Activated B cell treated with CpG ODN at 0.5 μM for 24 hours (primary cell): ENCODE measurements around the gene MTHFD1L. TPM values are rescaled to one million over a fixed set of nuclear protein-coding genes. Genes with fewer than 3 reads are reported as not detected.
"Not testable (repeated sequence)": the region's sequence is repeated elsewhere in the genome, so short reads cannot be mapped to it uniquely, and the experiment has no call there.

Source experiments
- ATAC-seq: fragments of 200-7000 bp; cut with Tn5 transposase; one replicate; pipeline ENCODE4 v1.10.0; 2021; ENCODE audit warnings: low read depth, mild to moderate bottlenecking, moderate library complexity
- CTCF ChIA-PET: fragments of 350-600 bp; sonication (Branson Sonifier 250); formaldehyde crosslinking; loops from one replicate; lab custom pipeline; 2021; ENCODE audit warnings: antibody characterized with exemption; lab: Charles Lee
- POLR2A ChIA-PET: fragments of 350-600 bp; sonication (Branson Sonifier 250); formaldehyde crosslinking; loops from one replicate; lab custom pipeline; 2021; ENCODE audit warnings: antibody characterized with exemption; lab: Charles Lee
- DNase-seq: peaks from one replicate; pipeline ENCODE4 v3.0.0; 2022
- H3K27ac Mint-ChIP-seq: one replicate; pipeline ENCODE4 v1.8.0; 2020; ENCODE audit warnings: mixed read lengths
- H3K27me3 Mint-ChIP-seq: one replicate; pipeline ENCODE4 v1.8.0; 2021; ENCODE audit warnings: mixed read lengths
- H3K36me3 Mint-ChIP-seq: one replicate; pipeline ENCODE4 v1.8.0; 2021; ENCODE audit warnings: low read depth, mixed read lengths
- H3K4me1 Mint-ChIP-seq: one replicate; pipeline ENCODE4 v1.8.0; 2021; ENCODE audit warnings: mixed read lengths
- H3K4me3 Mint-ChIP-seq: one replicate; pipeline ENCODE4 v1.8.0; 2020; ENCODE audit warnings: mild to moderate bottlenecking, mixed read lengths
- H3K9me3 Mint-ChIP-seq: one replicate; pipeline ENCODE4 v1.8.0; 2020; ENCODE audit warnings: mixed read lengths
- intact Hi-C: fragments of 100-400 bp; cut with micrococcal nuclease; formaldehyde crosslinking; loops from one replicate; pipeline ENCODE4 v1.15.1; 2024
- total RNA-seq: library from RNA; stranded (reverse); gene quantifications from 2 replicates; pipeline ENCODE4 v1.2.3, GENCODE V29; 2022
- TF ChIP-seq, protein P1 (sequence below): fragments of 200-600 bp; IDR thresholded peaks from one replicate; pipeline ENCODE4 v1.8.0; 2022; ENCODE audit warnings: antibody characterized with exemption, mild to moderate bottlenecking

The MTHFD1L gene
- total RNA-seq, 1 donor from 2014 or later: 60.4 TPM

GRCh38 chr6:151029970-151030369, 164.5 kb downstream of the MTHFD1L start:
- no peaks in the 10 kb centered on the region for H3K4me1 Mint-ChIP-seq
- no peaks in the 10 kb centered on the region for H3K27me3 Mint-ChIP-seq
- intact Hi-C loops: no loop called here
- ChIA-PET CTCF (no interaction called here), POLR2A (no interaction called here)
- ATAC-seq (no peak), DNase-seq (no peak)
- H3K9me3 Mint-ChIP-seq: no peaks in the 10 kb centered on the region
- no peak overlapping the region for H3K27ac Mint-ChIP-seq
- no peak overlapping the region for H3K4me3 Mint-ChIP-seq
- peaks cover 28% of the 10 kb centered on the region for H3K36me3 Mint-ChIP-seq
- TF ChIP-seq, protein P1, sequence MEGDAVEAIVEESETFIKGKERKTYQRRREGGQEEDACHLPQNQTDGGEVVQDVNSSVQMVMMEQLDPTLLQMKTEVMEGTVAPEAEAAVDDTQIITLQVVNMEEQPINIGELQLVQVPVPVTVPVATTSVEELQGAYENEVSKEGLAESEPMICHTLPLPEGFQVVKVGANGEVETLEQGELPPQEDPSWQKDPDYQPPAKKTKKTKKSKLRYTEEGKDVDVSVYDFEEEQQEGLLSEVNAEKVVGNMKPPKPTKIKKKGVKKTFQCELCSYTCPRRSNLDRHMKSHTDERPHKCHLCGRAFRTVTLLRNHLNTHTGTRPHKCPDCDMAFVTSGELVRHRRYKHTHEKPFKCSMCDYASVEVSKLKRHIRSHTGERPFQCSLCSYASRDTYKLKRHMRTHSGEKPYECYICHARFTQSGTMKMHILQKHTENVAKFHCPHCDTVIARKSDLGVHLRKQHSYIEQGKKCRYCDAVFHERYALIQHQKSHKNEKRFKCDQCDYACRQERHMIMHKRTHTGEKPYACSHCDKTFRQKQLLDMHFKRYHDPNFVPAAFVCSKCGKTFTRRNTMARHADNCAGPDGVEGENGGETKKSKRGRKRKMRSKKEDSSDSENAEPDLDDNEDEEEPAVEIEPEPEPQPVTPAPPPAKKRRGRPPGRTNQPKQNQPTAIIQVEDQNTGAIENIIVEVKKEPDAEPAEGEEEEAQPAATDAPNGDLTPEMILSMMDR: no peak

DNA sequence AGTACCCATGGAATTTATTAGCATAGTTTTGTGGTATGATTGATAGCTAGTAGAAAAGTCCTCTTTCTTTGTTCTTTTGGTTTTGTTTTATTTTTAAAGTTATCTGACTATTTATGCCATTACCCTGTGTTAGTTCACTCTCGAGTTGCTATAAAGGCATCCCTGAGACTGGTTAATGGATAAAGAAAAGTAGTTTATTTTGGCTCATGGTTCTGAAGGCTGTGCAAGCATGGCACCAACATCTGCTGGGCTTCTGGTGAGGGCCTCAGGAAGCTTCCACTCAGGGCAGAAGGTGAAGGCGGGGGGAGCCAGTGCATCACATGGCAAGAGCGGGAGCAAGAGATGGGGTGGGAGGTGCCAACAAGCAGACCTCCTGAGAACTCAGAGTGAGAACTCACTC, 166.5 kb downstream of the MTHFD1L start:
- ATAC-seq: no peak
- Mint-ChIP-seq H3K4me1 (no peaks in the 10 kb centered on the region), H3K27ac (no peak overlapping the region), H3K9me3 (no peaks in the 10 kb centered on the region), H3K27me3 (no peaks in the 10 kb centered on the region), H3K4me3 (no peak overlapping the region), H3K36me3 (peaks cover 41% of the 10 kb centered on the region)
- intact Hi-C loops: no loop called here
- TF ChIP-seq, protein P1: no peak
- DNase-seq: no peak
- POLR2A ChIA-PET: interaction anchor here (1.2 kb wide), 1 partner anchor 32 kb away, joined by 3 read pairs; no protein-coding TSS in a partner anchor
- CTCF ChIA-PET: no interaction called here

DNA sequence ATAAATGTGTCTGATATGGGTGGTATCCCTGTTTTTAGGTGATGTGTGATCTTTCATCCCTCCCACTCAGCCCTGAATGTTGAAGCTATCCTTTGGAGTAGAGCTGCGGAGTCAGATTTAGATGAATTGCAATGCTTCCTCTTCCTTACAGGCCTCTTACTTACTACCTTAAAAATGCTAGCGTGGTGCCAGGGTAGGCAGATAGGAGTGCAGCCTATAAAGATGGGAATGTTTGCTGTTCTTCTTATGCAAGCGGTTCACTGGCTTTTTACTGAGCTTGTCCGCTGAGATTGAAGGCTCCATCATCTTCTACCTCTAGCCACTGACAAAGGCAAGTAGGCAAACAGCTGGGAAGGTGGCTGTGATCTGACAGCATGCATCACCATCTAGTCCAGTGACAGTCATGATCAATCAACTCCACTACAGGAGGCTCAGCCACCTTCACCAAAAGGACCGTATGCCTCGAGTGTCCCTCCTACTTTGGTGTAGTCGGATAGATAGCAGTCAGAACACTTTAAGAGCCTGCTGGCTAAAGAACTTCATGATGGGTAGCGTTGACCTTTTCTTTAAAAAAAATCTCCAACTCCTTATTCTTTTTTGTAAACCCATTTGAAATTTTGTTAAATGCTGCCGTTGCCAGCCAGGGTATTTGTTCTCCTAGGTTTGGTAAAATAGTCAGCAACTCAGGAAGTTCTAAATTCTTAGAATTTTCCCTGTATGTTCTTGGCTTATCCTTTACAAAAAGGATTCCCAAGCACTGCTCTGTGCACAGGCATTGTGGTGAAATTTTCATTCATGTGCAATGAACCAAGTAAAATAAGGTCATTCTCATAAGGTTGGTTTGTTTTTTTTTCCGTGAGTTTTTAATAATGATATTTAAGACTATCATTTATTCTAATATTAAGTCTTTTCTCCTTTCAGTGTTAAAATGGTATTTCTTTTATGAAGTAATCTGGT, 169.6 kb downstream of the MTHFD1L start:
- POLR2A ChIA-PET: no interaction called here

DNA sequence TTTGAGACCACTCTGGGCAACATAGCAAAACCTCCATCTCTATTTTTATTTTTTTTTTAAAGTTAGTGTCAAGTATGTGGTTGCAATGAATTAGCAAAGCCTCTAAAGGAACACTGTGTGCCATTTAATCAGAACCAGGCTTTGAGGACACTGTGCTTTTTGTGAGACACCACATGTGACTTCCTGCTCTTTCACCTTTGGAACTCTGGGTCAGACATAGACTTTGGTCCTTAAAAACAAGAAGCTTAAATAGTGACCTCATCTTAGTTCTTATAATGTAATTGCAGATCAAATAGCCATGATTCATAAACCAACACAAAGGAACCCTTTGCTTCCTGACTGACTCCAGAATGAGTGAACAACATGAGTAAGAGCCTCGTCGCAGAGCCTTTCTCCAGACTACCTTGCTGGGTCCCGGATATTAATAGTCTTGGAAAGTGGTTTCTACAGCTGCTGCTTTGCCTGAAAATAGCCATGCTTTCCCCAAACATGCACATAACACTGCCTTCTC, 170.8 kb downstream of the MTHFD1L start:
- POLR2A ChIA-PET, H3K4me3 Mint-ChIP-seq, CTCF ChIA-PET, H3K27me3 Mint-ChIP-seq, ATAC-seq, H3K4me1 Mint-ChIP-seq, DNase-seq, intact Hi-C loops, H3K27ac Mint-ChIP-seq, H3K9me3 Mint-ChIP-seq: not testable (repeated sequence)
- peaks cover 61% of the 10 kb centered on the region for H3K36me3 Mint-ChIP-seq

More for the DNA sequence above, 169.6 kb downstream of the MTHFD1L start:
- no peak overlapping the region for H3K4me3 Mint-ChIP-seq
- no peak overlapping the region for H3K27ac Mint-ChIP-seq
- no peak for ATAC-seq
- H3K4me1 Mint-ChIP-seq: no peaks in the 10 kb centered on the region
- intact Hi-C loops: no loop called here
- H3K9me3 Mint-ChIP-seq: no peaks in the 10 kb centered on the region
- TF ChIP-seq, protein P1: no peak
- CTCF ChIA-PET: no interaction called here
- peaks cover 61% of the 10 kb centered on the region for H3K36me3 Mint-ChIP-seq
- H3K27me3 Mint-ChIP-seq: no peaks in the 10 kb centered on the region
- DNase-seq: no peak

DNA sequence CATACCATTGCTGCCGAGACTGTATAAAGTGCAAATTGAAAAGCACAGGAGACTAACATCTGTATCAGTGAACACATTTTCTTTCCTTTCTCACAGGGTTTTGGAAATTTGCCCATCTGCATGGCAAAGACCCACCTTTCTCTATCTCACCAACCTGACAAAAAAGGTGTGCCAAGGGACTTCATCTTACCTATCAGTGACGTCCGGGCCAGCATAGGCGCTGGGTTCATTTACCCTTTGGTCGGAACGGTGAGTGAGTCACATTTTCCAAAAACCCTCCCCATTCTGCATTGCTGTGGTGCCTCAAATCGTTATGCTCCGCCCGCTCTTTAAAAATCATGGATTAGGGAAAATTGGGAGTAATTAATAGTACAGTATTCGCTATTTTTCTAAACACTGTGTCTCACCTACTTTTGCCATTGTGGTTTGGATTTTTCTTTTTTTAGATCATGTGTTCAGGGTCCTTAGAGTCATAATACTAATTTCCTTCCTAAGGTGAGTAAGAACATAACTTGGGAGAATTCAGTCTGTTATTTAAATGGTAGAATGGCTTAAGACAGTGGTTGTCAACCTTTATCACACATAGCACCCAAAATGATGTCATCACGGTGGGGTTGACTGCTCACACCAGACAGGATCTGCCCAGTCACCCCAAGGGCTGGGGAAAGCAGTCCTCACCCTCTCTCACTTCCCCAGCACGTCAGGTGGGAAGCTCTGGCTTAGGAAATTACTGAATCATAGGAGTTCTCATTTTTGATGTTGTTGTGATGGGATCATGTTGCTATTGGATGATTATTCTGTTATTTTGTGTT, 171.6 kb downstream of the MTHFD1L start:
- DNase-seq (no peak), ATAC-seq (no peak)
- no peaks in the 10 kb centered on the region for H3K27me3 Mint-ChIP-seq
- ChIA-PET CTCF (no interaction called here), POLR2A (no interaction called here)
- H3K9me3 Mint-ChIP-seq: no peaks in the 10 kb centered on the region
- no peaks in the 10 kb centered on the region for H3K4me1 Mint-ChIP-seq
- H3K36me3 Mint-ChIP-seq: peaks cover 58% of the 10 kb centered on the region
- H3K27ac Mint-ChIP-seq: no peak overlapping the region
- TF ChIP-seq, protein P1: no peak
- intact Hi-C loops: no loop called here
- H3K4me3 Mint-ChIP-seq: no peak overlapping the region
